H1 (cell line): ENCODE data around the gene RRBP1. TPM values are rescaled to one million over a fixed set of nuclear protein-coding genes. Genes with fewer than 3 reads are reported as not detected.

ENCODE experiments used
- CTCF ChIA-PET: fragments of 300-600 bp; sonication (Branson Sonifier 250); formaldehyde crosslinking; loops from one replicate; lab custom pipeline; 2021; ENCODE audit not compliant: partially characterized antibody; lab: Charles Lee
- POLR2A ChIA-PET: fragments of 300-600 bp; sonication (Branson Sonifier 250); formaldehyde crosslinking; loops from one replicate; lab custom pipeline; 2021; ENCODE audit warnings: inconsistent platforms; ENCODE audit not compliant: partially characterized antibody; lab: Charles Lee
- DNase-seq, 2 experiments: peaks; one replicate each; pipeline versions ENCODE4 v3.0.0 to v3.0.0-alpha.2; 2010 to 2022; ENCODE audit warnings: low spot score in 2 of 2, low read depth in 1 of 2, mixed read lengths in 1 of 2
- FAIRE-seq: peaks from 2 replicates; lab custom pipeline; 2011; peaks lifted over from hg19 to GRCh38; lab: Jason Lieb, UNC
- H2AFZ ChIP-seq: 2 replicates; pipeline ENCODE4 v1.8.1; 2012; ENCODE audit warnings: low read length, inconsistent platforms
- H2AK5ac ChIP-seq: 2 replicates; pipeline ENCODE4 v1.6.1; 2013; ENCODE audit warnings: low read depth, low read length
- H2BK120ac ChIP-seq: replicated peaks from 2 replicates; pipeline ENCODE3; 2013; ENCODE audit warnings: low read depth, low read length, inconsistent platforms
- H2BK12ac ChIP-seq: 2 replicates; pipeline ENCODE4 v1.6.1; 2013; ENCODE audit warnings: low read depth, low read length
- H2BK15ac ChIP-seq: 2 replicates; pipeline ENCODE4 v1.6.1; 2013; ENCODE audit warnings: low read length
- H2BK20ac ChIP-seq: 2 replicates; pipeline ENCODE4 v1.6.1; 2013; ENCODE audit warnings: low read length
- H2BK5ac ChIP-seq: 2 replicates; pipeline ENCODE4 v1.6.1; 2013; ENCODE audit warnings: low read depth, low read length
- H3K14ac ChIP-seq: 2 replicates; pipeline ENCODE4 v1.6.1; 2013; ENCODE audit warnings: inconsistent platforms; ENCODE audit not compliant: insufficient read length
- H3K18ac ChIP-seq: 2 replicates; pipeline ENCODE4 v1.6.1; 2013; ENCODE audit warnings: low read length; ENCODE audit errors: extremely low read depth
- H3K23ac ChIP-seq: 2 replicates; pipeline ENCODE4 v1.6.1; 2013; ENCODE audit warnings: inconsistent platforms; ENCODE audit not compliant: insufficient read length
- H3K23me2 ChIP-seq: 2 replicates; pipeline ENCODE4 v1.6.1; 2013; ENCODE audit warnings: low read depth, low read length
- H3K27ac ChIP-seq: 2 replicates; pipeline ENCODE4 v1.6.1; 2011; ENCODE audit warnings: low read depth, low read length, inconsistent platforms
- H3K27me3 ChIP-seq, 4 experiments: replicated peaks in 1 of 4; 1 replicate in 1 of 4; 2 replicates in 3 of 4; pipeline versions ENCODE4 v1.6.1 to v1.8.1; 2011 to 2013; ENCODE audit warnings: low read length in 3 of 4, mild to moderate bottlenecking in 3 of 4, inconsistent platforms in 2 of 4, mixed read lengths in 2 of 4, moderate library complexity in 1 of 4; ENCODE audit not compliant: control insufficient read depth in 3 of 4, insufficient read depth in 3 of 4; ENCODE audit errors: extremely low read depth in 1 of 4
- H3K36me3 ChIP-seq, 4 experiments: 2 replicates each; pipeline versions ENCODE4 v1.6.1 to v1.8.1; 2011 to 2013; ENCODE audit warnings: mild to moderate bottlenecking in 4 of 4, low read length in 3 of 4, moderate library complexity in 2 of 4, control low read depth in 1 of 4, inconsistent platforms in 1 of 4; ENCODE audit not compliant: insufficient read depth in 4 of 4, control insufficient read depth in 2 of 4
- H3K4ac ChIP-seq: replicated peaks from 2 replicates; pipeline ENCODE3; 2013; ENCODE audit warnings: low read length, low read depth, mixed read lengths, inconsistent platforms; ENCODE audit not compliant: insufficient read length
- H3K4me1 ChIP-seq, 4 experiments: replicated peaks in 1 of 4; 1 replicate in 1 of 4; 2 replicates in 3 of 4; pipeline versions ENCODE4 v1.6.1 to v1.8.1; 2011 to 2013; ENCODE audit warnings: low read length in 3 of 4, inconsistent platforms in 2 of 4, mixed read lengths in 1 of 4; ENCODE audit not compliant: insufficient read depth in 4 of 4, control insufficient read depth in 3 of 4
- H3K4me2 ChIP-seq, 2 experiments: 2 replicates each; pipeline versions ENCODE4 v1.6.1 to v1.8.1; 2011 to 2013; ENCODE audit warnings: low read depth in 2 of 2, low read length in 2 of 2, control low read depth in 1 of 2, inconsistent platforms in 1 of 2, mild to moderate bottlenecking in 1 of 2; ENCODE audit not compliant: insufficient read depth in 1 of 2
- H3K4me3 ChIP-seq, 4 experiments: fragments of 200-600, 300-600 bp in 1 of 4; sonication (generic), shearing (Covaris generic), sonication (Bioruptor Twin) in 1 of 4; 2 replicates each; pipeline versions ENCODE4 v1.5.1 to v1.8.1; 2011 to 2016; ENCODE audit warnings: low read length in 4 of 4, low read depth in 3 of 4, control low read depth in 2 of 4, inconsistent platforms in 2 of 4, mild to moderate bottlenecking in 2 of 4, mixed read lengths in 1 of 4, moderate library complexity in 1 of 4; ENCODE audit not compliant: insufficient read depth in 2 of 4; ENCODE audit errors: extremely low read depth in 1 of 4
- H3K56ac ChIP-seq: replicated peaks from 2 replicates; pipeline ENCODE3; 2013; ENCODE audit warnings: low read depth, mild to moderate bottlenecking, mixed read lengths, low read length, inconsistent platforms; ENCODE audit not compliant: insufficient read length
- H3K79me1 ChIP-seq: 2 replicates; pipeline ENCODE4 v1.6.1; 2013; ENCODE audit warnings: low read depth, low read length, control low read depth
- H3K79me2 ChIP-seq, 2 experiments: 2 replicates each; pipeline versions ENCODE4 v1.6.1 to v1.8.1; 2012 to 2013; ENCODE audit warnings: low read length in 2 of 2, mild to moderate bottlenecking in 2 of 2, inconsistent platforms in 1 of 2; ENCODE audit not compliant: insufficient read depth in 2 of 2, control insufficient read depth in 1 of 2
- H3K9ac ChIP-seq, 4 experiments: replicated peaks in 1 of 4; 1 replicate in 1 of 4; 2 replicates in 3 of 4; pipeline versions ENCODE4 v1.6.1 to v1.8.1; 2011 to 2013; ENCODE audit warnings: low read depth in 3 of 4, low read length in 3 of 4, control low read depth in 2 of 4, mild to moderate bottlenecking in 2 of 4, moderate library complexity in 2 of 4, inconsistent platforms in 1 of 4; ENCODE audit errors: extremely low read depth in 1 of 4
- H3K9me3 ChIP-seq, 2 experiments: 2 replicates each; pipeline versions ENCODE4 v1.6.1 to v1.8.1; 2012 to 2013; ENCODE audit warnings: mild to moderate bottlenecking in 2 of 2, moderate library complexity in 2 of 2, control low read depth in 1 of 2, inconsistent platforms in 1 of 2, low read depth in 1 of 2, low read length in 1 of 2, mixed read lengths in 1 of 2; ENCODE audit not compliant: insufficient read depth in 2 of 2
- H4K20me1 ChIP-seq, 2 experiments: replicated peaks in 1 of 2; 2 replicates each; pipeline versions ENCODE3 to v1.8.1; 2011 to 2013; ENCODE audit warnings: inconsistent platforms in 2 of 2, low read length in 2 of 2, mild to moderate bottlenecking in 1 of 2; ENCODE audit not compliant: insufficient read depth in 2 of 2, control insufficient read depth in 1 of 2
- H4K5ac ChIP-seq: 2 replicates; pipeline ENCODE4 v1.6.1; 2013; ENCODE audit warnings: low read length, low read depth, mixed read lengths, inconsistent platforms; ENCODE audit not compliant: insufficient read length
- H4K8ac ChIP-seq: 2 replicates; pipeline ENCODE4 v1.8.0; 2013; ENCODE audit warnings: mild to moderate bottlenecking, moderate library complexity, low read length, inconsistent platforms; ENCODE audit not compliant: insufficient read depth; ENCODE audit errors: extremely low read depth
- H4K91ac ChIP-seq: replicated peaks from 2 replicates; pipeline ENCODE3; 2013; ENCODE audit warnings: low read length, mixed read lengths, inconsistent platforms; ENCODE audit not compliant: insufficient read length
- BACH1 ChIP-seq: IDR thresholded peaks from 2 replicates; pipeline ENCODE4 v1.6.1; 2012; ENCODE audit warnings: low read length, improper control_type of control experiment
- CHD2 ChIP-seq: IDR thresholded peaks from 2 replicates; pipeline ENCODE4 v1.6.1; 2012; ENCODE audit warnings: low read length, improper control_type of control experiment
- EGR1 ChIP-seq: IDR thresholded peaks from 2 replicates; pipeline ENCODE4 v1.6.1; 2011; ENCODE audit warnings: low read depth, low read length, borderline replicate concordance
- EZH2 ChIP-seq: fragments of 200-600 bp; sonication (generic); IDR thresholded peaks from 2 replicates; pipeline ENCODE4 v1.7.1; 2012; ENCODE audit warnings: low read depth, mild to moderate bottlenecking, moderate library complexity, low read length, inconsistent platforms; ENCODE audit not compliant: severe bottlenecking
- KDM1A ChIP-seq: fragments of 200-600, 300-600 bp; sonication (generic); IDR thresholded peaks from 2 replicates; pipeline ENCODE4 v1.7.1; 2016; ENCODE audit warnings: mild to moderate bottlenecking, low read length, borderline replicate concordance
- NRF1 ChIP-seq: IDR thresholded peaks from 2 replicates; pipeline ENCODE4 v1.6.1; 2011; ENCODE audit warnings: mild to moderate bottlenecking, low read depth, low read length, improper control_type of control experiment
- POLR2A ChIP-seq, 2 experiments: IDR thresholded peaks; 1 replicate in 1 of 2; 2 replicates in 1 of 2; pipeline ENCODE4 v1.6.1; 2011; ENCODE audit warnings: low read depth in 2 of 2, low read length in 2 of 2, mild to moderate bottlenecking in 2 of 2; ENCODE audit errors: control extremely low read depth in 1 of 2
- SP1 ChIP-seq: IDR thresholded peaks from 2 replicates; pipeline ENCODE4 v1.6.1; 2011; ENCODE audit warnings: low read depth, low read length
- SUZ12 ChIP-seq: fragments of 200-600 bp; sonication (generic); IDR thresholded peaks from 2 replicates; pipeline ENCODE4 v1.6.1; 2012; ENCODE audit warnings: mild to moderate bottlenecking, inconsistent platforms, low read length, moderate library complexity, mixed read lengths
- TBP ChIP-seq: IDR thresholded peaks from 2 replicates; pipeline ENCODE4 v1.6.1; 2011; ENCODE audit warnings: low read depth, low read length, improper control_type of control experiment
- TEAD4 ChIP-seq: IDR thresholded peaks from 2 replicates; pipeline ENCODE4 v1.6.1; 2012; ENCODE audit warnings: low read depth, low read length, inconsistent platforms, mixed read lengths
- ZNF274 ChIP-seq: IDR thresholded peaks from 2 replicates; pipeline ENCODE4 v1.7.0; 2012; ENCODE audit warnings: low read length, borderline replicate concordance; ENCODE audit errors: extremely low read depth
- WGBS, 2 experiments: shearing (Covaris generic) in 1 of 2; methylation state at CpG; one replicate each; pipeline versions ENCODE4 v1.1.6 to v1.1.7; 2013 to 2015; ENCODE audit warnings: low lambda C conversion rate in 2 of 2, mixed read lengths in 2 of 2, inconsistent platforms in 1 of 2, low coverage in 1 of 2, missing lambda C conversion rate in 1 of 2; ENCODE audit not compliant: insufficient replicate concordance in 2 of 2, insufficient coverage in 1 of 2, insufficient read length in 1 of 2; ENCODE audit errors: extremely low coverage in 1 of 2, missing lambda C conversion rate in 1 of 2; 5-methylcytosine and 5-hydroxymethylcytosine counted together
- polyA plus RNA-seq, 7 experiments: library from polyadenylated mRNA; depleted of rRNA in 3 of 7; stranded (reverse) in 5 of 7; unstranded in 2 of 7; fragments of >200 nt in 5 of 7; fragments of 200-250 nt in 2 of 7; gene quantifications; 1 replicate in 5 of 7; 2 replicates in 1 of 7; 4 replicates in 1 of 7; pipeline versions ENCODE4 v1.2.1 to v1.2.3, GENCODE V29; 2011 to 2013; ENCODE audit warnings: missing spikeins in 2 of 7, mixed read lengths in 2 of 7
- total RNA-seq: library from RNA; stranded (reverse); fragmentation: NEBNext Ultra II Directional; extraction: Animal tissue kit (Norgen Biotek cat#: 25700); gene quantifications from 2 replicates; pipeline ENCODE4 v1.2.1, GENCODE V29; 2021
- TF ChIP-seq, protein P1 (sequence below): IDR thresholded peaks from 2 replicates; pipeline ENCODE4 v1.6.1; 2011; ENCODE audit warnings: low read length, improper control_type of control experiment

Gene RRBP1
- total and polyA plus RNA-seq, 2 of the 8 experiments (the other 6 are each of a cell fraction or from before 2014, with no cell fraction given): 15.9 to 157 TPM

DNA sequence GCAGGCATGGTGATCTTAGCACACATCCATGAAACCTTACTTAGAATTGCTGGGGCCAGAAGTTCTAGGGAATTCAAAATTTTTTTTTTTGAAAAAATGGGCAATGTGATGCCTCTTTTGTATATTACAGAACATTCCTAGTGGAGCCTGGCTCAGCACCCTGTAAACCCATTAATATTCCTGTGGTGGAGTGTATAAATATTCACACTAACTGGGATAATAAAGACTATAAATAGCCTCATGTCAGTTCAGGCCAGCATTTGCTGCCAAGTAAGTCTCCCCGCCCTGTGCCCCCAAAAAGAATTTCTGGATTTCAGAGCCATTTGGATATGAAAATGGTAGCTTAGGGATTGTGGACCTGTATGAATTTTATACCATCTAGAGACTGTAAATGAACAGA lies 32.6 kb upstream of the RRBP1 start:
- no peak overlapping the region for H3K4me2 ChIP-seq
- no peaks in the 10 kb centered on the region for H3K79me1 ChIP-seq
- no peaks in the 10 kb centered on the region for H4K20me1 ChIP-seq
- H3K9me3 ChIP-seq: no peaks in the 10 kb centered on the region
- no peak overlapping the region for H2BK20ac ChIP-seq
- no peaks in the 10 kb centered on the region for H3K36me3 ChIP-seq
- H2BK12ac ChIP-seq: no peak overlapping the region
- no peak overlapping the region for H3K9ac ChIP-seq
- no peak overlapping the region for H2BK120ac ChIP-seq
- H3K4me3 ChIP-seq: no peak overlapping the region
- H2AFZ ChIP-seq: no peak overlapping the region
- no peaks in the 10 kb centered on the region for H3K27me3 ChIP-seq
- no peak overlapping the region for H3K56ac ChIP-seq
- no peak overlapping the region for H3K18ac ChIP-seq
- H3K14ac ChIP-seq: no peak overlapping the region
- H2AK5ac ChIP-seq: no peak overlapping the region
- no peaks in the 10 kb centered on the region for H3K23me2 ChIP-seq
- H3K79me2 ChIP-seq: no peaks in the 10 kb centered on the region
- H4K8ac ChIP-seq: no peak overlapping the region
- H2BK5ac ChIP-seq: no peak overlapping the region
- H2BK15ac ChIP-seq: no peak overlapping the region
- no peak overlapping the region for H4K91ac ChIP-seq
- no peak overlapping the region for H3K27ac ChIP-seq
- FAIRE-seq (no peak), DNase-seq (no peak)
- no peak overlapping the region for H3K23ac ChIP-seq
- H3K4me1 ChIP-seq: peaks cover 2 to 12% (median 7%) of the 10 kb centered on the region in 4 experiments
- ChIA-PET POLR2A (no interaction called here), CTCF (interaction anchor here (0.6 to 1.1 kb wide), 5 partner anchors 32 to 503 kb away, joined by 3 to 4 read pairs (median 3); partner anchors contain the start of gene RRBP1)
- no peak overlapping the region for H4K5ac ChIP-seq
- H3K4ac ChIP-seq: no peak overlapping the region
- WGBS, 2 experiments: 94% methylated on average over 1 of the region's 1 CpG; no CpG with 5 or more reads in 1 of the 2 experiments
- TF ChIP-seq EGR1: no peak
- TF ChIP-seq BACH1: no peak
- TF ChIP-seq EZH2: no peak
- TF ChIP-seq TEAD4: no peak
- no peak for TF ChIP-seq SP1
- TF ChIP-seq ZNF274: no peak
- TF ChIP-seq TBP: no peak
- no peak for TF ChIP-seq KDM1A
- TF ChIP-seq, protein P1, sequence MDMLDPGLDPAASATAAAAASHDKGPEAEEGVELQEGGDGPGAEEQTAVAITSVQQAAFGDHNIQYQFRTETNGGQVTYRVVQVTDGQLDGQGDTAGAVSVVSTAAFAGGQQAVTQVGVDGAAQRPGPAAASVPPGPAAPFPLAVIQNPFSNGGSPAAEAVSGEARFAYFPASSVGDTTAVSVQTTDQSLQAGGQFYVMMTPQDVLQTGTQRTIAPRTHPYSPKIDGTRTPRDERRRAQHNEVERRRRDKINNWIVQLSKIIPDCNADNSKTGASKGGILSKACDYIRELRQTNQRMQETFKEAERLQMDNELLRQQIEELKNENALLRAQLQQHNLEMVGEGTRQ: no peak
- no peak for TF ChIP-seq CHD2
- no peak for TF ChIP-seq SUZ12
- no peak for TF ChIP-seq POLR2A (IDR thresholded peaks at IDR 0.05; ENCODE audit: control extremely low read depth in 1 of 2, low read depth in 2 of 2, low read length in 2 of 2)
- TF ChIP-seq NRF1: no peak
